Germinal center (tissue), 1 donor: ENCODE measurements around the gene RAB4A.
"Not testable (repeated sequence)": the region's sequence is repeated elsewhere in the genome, so short reads cannot be mapped to it uniquely, and the experiment has no call there.

Experiments
- DNase-seq: peaks from one replicate; pipeline ENCODE4 v3.0.0; 2012; ENCODE audit warnings: mixed read lengths, low spot score

The RAB4A gene

DNA sequence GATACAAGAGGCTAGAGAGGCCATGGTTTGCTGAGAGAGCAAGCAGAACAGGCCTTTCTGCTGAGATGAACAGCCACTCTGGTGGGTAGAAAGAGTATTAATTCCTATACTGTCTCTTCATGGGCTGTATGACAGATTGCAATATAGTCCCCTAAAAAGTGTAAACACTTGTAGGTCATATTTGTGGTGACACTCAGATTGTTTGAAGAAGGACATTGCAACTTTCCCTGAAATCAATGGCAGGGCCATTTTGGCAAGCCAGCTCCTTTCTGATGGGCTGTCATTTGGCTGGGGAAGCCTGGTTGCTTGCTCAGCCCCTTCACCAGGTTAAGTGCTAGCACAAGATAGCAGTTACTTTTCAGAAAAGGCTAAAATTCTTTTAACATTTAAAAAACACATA, 27.5 kb downstream of the RAB4A start:
- DNase-seq, result no peak

DNA sequence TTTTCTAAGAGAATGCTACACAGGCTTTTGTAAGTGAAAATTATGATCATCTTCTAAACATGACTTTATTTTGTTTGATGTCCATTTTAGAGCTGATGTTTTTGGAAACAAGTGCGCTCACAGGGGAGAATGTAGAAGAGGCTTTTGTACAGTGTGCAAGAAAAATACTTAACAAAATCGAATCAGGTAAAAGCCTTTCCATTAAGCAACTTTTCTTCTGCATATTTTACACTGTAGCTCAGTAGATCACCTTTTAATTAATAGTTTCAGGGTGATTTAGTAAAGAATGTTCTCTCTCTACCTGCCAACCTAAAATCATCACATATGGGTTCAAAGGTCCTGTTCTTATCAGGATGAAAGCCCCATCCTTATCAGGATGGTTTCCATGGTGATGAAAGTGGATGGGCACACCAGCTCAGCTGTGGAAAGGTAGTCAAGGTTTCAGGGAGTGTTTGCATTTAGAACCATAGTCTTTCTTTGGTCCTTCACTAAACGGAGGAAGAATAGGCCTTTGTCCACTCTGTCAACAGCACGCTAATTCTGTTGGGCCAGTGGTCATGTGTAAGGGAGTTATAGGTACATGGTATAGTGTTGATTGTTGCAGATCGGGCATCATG, 28.1 kb downstream of the RAB4A start:
- no peak for DNase-seq

DNA sequence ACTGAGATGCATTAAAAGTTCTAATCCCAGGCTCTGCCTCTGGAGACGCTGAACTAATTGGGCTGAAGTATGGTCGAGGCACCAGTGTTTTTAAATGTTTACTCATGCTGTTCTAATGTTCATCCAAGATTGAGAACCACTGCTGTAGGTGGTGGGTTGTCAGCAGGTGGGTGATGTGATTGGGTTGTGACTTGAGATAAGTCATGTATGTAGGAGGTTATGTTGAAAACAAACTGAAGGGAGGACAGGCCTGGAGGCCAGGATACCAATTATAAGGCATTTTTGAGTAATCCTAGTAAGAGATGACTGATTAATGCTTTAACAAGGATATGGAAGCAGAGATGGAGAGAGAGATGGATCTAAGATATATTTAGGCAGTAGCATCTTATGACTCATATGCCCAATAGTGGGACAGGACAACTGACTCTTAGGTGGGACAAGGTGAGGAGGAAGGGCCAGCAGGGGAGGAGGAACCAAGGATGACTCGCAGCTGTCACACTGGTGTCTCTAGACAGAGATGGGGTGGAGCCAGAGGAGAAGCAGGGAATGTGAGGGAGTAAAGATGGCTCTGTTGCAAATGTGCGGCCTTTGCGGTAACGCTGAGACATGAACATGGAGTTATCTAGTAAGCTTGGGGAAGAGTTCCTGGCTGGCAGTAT, 29.3 kb downstream of the RAB4A start:
- DNase-seq, result no peak

DNA sequence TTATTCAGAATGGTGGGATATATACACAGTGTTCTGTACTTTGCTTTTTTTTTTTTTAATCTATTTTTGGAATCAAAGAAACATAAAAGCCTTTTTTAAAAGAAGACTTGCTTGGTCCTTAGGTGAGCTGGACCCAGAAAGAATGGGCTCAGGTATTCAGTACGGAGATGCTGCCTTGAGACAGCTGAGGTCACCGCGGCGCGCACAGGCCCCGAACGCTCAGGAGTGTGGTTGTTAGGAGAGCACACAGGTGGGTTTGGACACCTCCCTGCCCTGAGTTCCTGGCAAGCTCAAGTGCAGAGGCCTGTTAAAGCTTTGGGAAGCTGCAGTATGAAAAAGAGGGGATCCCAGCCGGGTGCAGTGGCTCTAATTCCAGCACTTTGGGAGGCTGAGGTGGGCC, 31.8 kb downstream of the RAB4A start:
- DNase-seq, result no peak

DNA sequence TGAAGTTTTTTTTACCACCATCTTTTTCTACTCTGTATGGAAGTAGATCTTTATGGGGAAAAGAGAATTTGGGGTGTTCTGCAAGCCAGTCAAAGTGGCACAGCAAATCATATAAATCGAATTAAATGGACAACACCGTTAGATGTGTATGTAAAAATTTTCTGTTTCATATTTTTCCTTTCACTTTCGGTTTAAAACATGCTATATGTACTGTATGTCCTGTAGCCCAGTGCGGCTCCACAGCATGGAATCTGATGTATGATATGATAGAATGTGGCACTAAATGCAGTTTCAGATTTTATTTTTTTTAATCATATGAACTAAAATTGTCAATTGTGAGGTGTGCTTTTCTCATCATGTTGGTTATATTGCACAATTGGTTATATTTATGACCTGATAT, 32.9 kb downstream of the RAB4A start:
- no peak for DNase-seq

DNA sequence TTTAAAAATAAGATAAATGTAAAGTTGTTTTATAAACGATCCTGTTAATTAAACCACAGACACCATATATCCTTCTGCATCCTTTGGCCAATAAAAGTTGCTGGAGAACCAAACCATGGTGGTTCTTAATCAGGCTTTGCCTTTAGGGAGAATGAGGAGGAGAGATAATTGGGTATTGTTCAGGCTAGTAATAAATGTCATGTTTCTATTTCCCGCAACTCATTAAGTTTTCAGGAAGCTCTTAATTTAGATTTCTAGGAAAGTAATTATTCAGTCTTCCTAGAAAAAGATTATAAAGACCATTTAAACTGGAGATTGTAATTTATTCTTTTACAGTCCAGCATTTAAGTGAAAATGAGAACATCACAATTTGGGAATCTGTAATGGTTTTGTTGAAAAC, 34.5 kb downstream of the RAB4A start:
- DNase-seq, result no peak

DNA sequence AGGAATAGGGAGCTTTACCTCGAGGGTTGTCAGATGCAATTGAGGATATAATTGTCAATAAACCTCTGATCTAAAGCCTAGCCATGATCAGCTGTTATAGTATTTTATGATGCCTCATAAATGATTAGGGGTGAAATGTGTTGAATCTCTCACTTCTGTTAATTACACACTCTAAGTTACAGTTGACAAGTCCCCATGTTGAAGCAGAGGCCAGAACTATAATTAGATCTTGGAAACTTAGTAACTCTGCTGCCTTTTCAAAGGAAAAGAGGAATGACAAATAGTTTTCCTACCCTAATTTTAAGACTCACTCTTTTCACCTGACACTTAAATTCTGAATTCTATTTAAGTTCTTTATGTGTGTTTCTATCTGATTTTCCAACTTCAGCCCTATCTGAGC, 38.2 kb downstream of the RAB4A start:
- DNase-seq, result no peak

DNA sequence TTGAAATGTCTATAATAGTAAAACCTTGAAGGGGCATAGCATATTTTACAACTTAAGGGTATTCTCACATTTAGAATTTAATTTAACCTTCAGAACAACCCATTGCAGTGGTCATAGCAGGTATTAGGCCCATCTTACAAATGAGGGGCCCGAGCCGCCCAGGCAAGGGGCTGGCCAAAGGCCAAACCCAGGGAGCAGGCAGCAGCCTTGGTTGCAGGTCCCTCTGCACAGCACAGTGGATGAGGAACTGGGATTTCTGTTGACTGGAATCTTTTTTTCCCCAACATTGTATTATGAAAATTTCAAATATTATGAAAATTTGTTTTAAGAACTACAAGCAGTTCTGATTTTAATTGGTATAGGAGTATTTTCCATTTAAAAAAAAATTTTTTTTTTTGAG, 38.8 kb downstream of the RAB4A start:
- DNase-seq, result no peak

DNA sequence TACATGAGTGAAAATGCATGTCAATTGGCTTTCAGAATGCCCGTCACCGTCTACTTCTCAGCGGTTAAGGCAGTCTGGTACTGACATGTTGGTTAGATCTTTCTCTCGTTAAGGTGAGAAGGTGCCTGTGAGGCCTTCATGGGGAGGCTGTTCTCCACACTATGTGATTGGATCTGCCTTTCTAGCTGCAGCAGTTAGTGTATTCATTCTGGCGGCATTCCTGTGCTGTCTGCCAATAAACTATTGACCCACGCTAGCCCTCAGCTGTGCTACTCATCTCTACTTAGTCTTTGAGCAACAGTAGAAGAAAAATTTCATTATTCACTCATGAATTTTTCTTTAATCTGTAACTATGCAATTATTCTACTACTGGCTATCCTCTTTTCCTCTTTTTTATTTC, 39.9 kb downstream of the RAB4A start:
- no peak for DNase-seq

DNA sequence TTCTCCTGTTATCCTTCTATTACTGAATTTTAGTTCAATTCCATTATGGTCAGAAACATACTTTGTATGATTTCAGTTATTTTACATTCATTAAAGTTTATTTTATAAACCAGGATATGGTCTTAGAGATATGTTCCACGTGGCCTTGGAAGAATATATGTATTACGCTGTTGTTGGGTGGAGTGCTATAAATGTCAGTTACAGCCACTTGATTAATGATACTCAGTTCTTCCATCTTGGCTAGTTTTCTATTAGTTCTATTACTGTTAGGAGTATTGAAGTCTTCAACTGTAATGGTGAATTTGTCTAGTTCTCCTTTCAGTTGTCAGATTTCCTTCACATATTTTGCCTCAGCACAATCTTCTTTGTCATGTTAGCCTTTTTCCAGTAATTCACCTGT, 45.3 kb downstream of the RAB4A start:
- DNase-seq, result no peak

DNA sequence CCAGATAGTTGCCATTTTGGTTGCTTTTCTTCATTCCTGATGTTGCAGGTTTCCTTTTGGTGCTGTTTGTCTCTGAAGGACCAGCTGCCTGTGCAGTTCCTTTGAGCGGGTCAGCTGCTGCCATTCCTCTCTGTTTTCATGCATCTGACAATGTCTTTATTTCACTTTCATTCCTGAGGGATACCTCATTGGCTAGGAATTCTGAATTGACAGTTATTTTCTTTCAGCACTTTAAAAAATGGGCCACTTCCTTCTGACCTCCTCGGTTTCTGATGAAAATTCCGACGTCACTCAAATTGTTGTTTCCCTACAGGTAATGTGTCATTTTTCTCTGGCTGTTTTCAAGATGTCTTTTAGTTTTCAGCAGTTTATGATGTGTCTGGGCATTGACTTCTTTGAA, 47.1 kb downstream of the RAB4A start:
- no peak for DNase-seq

DNA sequence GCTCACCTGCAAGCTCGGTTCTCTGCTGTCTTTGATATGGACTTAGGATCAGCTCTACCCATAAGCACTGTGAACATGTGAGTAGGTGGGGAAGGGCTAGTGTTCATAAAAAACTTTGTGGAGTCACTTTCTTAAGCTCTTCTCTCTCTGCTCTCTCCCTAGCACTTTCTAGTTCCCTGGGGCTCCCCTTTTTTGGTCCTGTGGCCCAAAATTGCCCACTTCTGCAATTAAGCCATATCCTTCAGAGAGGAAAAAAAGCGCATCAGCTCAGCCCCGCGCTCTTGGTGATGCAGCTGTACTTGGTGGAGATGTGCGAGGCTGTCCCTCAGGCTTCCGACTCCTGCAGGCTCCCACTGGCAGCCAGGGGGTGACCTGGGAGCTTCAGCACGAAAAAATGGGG, 48.6 kb downstream of the RAB4A start:
- no peak for DNase-seq

DNA sequence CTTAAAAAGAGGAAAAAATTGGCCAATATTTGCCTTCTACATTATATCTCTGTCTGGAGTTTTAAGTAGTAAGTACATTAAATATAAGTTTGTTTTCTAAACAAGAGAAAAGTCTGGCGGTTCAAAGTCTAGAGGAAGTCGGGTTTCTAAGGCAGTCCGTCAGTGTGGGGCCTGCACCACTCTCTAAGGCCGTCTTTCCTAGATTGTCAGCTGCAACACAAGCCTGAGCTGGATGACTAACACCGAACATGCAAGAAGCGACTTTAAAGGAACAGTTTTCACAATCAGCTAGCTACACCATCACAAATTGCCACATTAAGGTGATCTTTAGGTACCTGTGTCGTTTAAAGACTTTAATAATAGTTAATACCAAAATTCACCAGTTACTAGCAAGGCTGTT, 52.3 kb downstream of the RAB4A start:
- DNase-seq, result no peak

DNA sequence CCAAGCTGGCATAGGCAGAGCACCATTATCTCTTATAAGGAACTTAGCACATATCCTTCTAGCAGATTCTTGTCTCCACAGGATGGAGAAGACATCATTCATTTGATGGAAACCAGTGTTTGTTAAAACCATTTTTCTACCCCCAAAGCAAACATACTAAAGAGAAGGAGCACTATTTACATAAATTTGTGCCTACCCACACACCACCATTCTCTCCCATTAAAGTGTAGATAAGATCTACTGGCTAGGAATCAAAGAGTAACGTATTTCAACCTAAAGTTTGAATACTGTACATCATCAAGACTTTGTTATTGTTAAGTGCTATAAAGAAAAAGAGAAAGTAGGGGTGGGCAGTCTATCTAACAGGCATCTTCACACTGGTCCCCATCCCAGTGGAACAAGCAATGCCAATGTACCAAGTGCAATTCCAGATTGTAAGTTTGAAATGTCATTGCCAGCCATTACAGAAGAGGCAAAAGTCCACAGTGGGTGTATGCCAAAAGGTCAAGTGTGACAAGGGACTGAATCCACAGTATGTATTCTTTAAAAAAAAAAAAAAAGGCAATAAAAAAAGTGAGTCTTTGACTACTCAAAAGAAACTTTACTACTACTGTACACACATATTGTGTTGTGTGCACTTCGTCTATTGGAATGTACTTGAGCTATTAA, 53.1 kb downstream of the RAB4A start:
- no peak for DNase-seq

DNA sequence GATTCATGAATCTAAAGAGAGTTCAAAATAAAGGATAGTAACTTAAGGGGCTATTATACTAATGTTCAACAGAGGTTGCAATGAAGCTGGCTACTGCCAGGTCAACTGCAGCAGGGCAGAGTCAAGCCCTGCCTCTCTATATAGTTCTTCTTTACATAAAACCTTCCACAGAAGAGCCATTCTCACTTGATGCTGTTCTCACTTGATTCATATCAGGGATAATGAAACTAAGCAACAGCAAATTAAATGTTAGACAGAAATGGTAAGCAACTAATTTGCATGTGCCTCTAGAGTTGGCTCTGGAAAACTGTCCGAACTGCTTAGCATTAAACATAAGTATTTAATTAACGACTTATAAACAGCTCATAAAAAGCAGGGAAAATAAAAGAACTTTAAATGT, 54.5 kb downstream of the RAB4A start:
- no peak for DNase-seq

DNA sequence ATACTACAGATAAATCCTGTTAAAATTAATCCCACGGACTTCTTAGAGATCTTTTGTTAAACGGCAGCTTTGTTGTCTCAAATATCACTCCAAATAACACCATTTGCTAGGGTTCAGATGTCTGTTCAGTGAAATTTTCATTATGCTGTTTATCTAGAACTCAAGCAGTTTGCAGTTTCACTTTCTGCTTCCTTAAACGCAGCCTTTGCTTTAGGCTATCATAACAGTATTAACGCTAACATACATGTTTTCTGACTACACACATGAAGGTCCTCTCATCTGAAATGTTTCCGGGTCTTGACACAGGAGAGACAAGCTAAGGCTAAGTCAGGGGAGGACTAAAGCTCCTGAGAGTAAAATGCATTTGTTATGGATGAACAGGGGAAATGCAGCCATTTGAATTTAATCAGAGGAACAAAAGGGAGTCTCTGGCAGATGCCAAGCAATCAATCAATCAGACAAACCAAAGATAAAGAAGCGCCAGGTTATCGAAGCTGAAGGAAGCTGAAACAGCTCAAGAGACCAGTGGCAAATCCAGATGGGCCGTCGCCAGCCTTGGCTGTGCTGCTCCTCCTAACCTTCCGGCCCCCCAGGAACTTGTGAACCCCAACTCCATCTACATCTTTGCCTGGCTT, 55.1 kb downstream of the RAB4A start:
- DNase-seq, result no peak

DNA sequence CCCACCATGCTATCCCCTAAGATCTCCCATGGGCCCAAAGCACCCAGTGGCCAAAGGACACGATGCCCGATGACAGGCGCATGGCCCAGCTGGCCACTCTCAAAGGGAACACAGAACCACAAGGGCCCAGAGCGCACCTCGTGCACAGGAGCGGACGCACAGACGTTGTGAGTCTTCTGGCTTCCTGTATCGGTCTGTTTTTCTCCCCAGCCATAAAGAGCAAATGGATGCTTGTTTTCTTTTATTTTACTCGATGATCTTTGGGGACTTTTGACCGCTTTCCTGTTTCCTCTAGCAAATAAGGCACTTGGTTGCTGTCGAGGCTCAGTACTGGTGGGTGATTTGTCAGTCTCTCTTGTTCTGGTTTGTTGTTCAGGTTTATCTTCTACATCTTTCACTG, 55.7 kb downstream of the RAB4A start:
- DNase-seq, result no peak

DNA sequence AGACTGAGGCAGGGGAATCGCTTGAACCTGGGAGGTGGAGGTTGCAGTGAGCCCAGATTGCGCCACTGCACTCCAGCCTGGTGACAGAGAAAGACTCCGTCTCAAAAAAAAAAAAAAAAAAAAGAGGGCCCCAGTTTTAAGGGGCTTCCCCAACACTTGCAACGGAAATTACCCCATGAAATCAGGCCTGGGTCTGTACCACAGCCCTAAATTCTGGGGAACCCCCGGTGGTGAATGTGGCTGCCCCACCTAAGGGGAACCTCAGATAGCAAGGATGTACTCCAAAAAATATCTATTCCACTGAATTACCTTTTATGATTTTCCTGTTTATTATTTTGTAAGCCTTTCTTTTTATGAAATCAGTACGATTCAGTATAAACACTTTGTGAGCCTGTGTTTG, 56.9 kb downstream of the RAB4A start:
- not testable (repeated sequence) for DNase-seq

DNA sequence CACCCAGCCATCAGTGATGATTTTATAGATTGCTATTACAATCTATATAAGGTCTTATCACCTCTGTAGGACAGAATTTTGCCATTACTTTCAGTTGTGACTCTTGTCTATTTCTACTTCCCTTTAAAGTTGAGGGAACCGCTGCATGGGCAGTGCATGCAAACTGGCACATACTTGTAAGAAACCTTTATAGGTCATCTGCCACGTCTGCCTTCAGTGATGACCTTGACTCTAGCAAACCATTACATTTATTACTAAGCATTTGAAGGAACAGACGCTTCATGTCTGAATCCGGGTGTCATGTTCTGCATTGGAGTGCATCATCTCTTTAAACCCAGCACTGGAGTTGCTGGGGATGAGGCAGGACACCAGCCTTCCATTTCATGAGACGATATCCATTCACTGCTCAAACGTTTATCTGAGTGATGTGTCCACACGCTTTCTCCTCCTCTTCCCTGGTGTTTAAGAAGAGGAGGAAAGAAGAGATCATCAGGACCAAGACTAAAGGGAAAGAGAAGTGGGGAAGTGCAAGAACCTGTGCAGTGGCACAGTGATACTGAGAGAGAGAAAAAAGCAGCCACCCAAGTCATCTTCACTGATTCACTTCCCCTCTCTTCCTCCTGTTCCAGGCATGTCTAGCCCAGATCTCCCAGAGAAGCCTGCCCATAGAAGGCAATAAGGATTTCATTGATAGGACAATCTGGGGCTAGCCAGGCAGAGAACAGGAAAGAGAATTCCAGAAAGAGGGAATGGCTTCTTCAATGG, 57.9 kb downstream of the RAB4A start:
- DNase-seq, result no peak

DNA sequence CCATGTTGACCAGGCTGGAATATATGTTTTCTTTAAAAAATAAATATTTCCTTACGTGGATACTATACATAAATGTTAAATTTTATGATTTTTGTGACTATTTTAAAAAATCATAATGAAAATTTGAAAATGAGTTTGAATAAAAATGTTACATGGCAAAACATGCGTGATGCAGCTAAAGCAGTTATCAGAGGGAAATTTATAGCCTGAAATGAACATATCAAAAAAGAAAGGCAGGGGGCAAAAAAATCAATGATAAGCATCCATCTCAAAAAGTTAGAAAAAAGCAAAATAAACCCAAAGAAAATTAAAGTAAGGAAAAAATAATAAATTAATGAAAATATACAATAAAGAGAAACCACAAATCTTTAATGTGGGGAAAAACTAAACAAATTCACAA, 63.4 kb downstream of the RAB4A start:
- no peak for DNase-seq

DNA sequence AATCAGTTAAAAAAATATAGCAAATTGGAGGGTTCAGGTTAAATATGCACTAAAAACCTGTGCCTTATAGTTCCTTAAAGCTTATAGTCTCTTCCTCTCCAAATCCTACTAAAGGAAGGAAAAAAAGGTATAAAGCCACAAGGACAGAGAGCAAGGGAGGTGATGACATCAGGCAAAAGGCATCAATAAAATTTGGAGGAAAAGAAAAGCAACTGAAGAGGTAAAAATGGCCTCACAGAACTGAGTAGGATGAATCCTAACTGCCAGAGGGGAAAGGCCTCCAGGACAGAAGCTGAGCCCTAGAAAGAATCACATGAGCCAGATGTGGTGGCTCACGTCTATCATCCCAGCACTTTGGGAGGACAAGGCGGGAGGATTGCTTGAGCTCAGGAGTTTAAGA, 63.8 kb downstream of the RAB4A start:
- DNase-seq, result no peak

DNA sequence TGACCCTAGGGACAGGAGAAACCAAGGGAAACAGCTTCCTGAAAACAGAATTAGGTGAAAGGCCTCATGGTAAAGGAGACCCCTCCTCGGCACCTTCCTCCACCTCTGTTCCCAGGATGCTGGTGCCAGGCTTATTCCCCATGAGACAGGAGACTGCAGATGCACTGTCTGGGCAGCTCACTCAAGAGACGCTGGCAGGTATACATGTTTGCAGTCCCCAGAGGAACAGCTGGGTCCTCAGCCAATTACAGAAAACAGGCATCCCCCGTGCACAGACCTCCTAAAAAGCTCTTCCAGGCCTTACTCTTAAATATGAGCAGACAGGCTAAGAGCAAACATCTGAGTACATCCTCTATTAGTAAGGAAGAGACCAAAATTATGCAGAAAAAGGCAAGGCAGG, 65.4 kb downstream of the RAB4A start:
- no peak for DNase-seq

DNA sequence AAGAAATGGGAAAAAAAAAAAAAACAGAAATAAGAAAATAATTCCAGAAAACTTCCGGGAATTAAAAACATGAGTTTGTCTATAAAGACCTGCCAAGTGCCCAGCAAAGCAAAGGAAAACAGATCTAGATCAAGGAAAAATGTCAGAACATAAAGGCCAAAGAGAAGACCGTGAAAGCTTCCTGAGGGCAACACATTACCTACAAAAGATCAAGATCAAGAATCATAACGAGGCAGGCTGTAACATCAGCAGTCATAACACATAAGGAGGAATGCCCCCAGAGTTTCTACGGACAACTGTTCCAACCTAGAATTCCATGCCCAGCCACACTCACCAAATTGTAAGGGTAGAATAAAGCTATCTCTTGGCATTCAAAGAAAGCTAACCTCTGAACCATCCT, 68.2 kb downstream of the RAB4A start:
- no peak for DNase-seq
